ENCODE data around the gene CEP128. TPM values are rescaled to one million over a fixed set of nuclear protein-coding genes. Genes with fewer than 3 reads are reported as not detected.

Gene CEP128
- polyA plus RNA-seq, 6 donors from 2014 or later: 1.5 to 5.1 (median 2.7) TPM

- no peak overlapping the region for H3K4me3 Mint-ChIP-seq
- H3K9me3 Mint-ChIP-seq: peaks cover 3 to 22% (median 10%) of the 10 kb centered on the region in 7 donors
- DNase-seq (no peak), ATAC-seq (ENCODE audit: low read depth in 2 of 2) (no peak)
- peaks cover 0 to 7% of the 10 kb centered on the region in 2 donors for H3K36me3 Mint-ChIP-seq
- no peak overlapping the region for H3K27ac Mint-ChIP-seq
- no peaks in the 10 kb centered on the region for H3K27me3 Mint-ChIP-seq
- H3K4me1 Mint-ChIP-seq: no peaks in the 10 kb centered on the region
Measured at GRCh38 chr14:80653956-80654355, 287.6 kb downstream of the CEP128 start.

DNA sequence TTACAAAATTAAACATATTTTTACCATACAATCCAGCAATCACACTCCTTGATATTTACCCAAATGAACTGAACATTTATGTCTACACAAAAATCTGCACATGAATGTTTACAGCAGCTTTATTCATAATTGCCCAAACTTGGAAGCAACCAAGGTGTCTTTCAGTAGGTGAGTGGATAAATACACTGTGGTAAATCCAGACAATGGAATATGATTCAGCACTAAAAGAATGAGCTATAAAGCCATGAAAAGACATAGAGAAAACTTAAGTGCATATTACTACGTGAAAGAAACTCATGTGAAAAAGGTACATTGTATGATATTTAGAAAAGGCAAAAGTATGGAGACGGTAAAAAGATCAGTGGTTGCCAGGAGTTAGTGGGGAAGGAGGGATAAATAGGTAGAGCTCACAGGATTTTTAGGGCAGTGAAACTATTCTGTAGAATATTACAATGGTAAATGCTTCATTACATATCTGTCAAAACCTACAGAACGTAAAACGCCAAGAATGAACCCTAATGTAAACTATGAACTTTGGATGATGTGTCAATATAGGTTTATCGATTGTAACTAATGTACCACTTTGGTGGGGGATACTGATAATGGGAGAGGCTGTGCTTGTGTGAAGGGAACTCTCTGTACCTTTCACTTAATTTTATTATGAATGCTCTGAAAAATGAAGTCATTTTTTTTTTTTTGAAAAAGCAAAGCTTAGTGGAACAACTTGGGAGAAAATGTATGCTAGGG lies 295.7 kb downstream of the CEP128 start:
- H3K9me3 Mint-ChIP-seq: peaks cover 0 to 4% (median 0%) of the 10 kb centered on the region in 7 donors
- H3K36me3 Mint-ChIP-seq: no peaks in the 10 kb centered on the region
- DNase-seq: no peak
- no peaks in the 10 kb centered on the region for H3K27me3 Mint-ChIP-seq
- H3K4me3 Mint-ChIP-seq: no peak overlapping the region
- no peaks in the 10 kb centered on the region for H3K4me1 Mint-ChIP-seq
- H3K27ac Mint-ChIP-seq: no peak overlapping the region
- ATAC-seq (ENCODE audit: low read depth in 2 of 2): no peak

DNA sequence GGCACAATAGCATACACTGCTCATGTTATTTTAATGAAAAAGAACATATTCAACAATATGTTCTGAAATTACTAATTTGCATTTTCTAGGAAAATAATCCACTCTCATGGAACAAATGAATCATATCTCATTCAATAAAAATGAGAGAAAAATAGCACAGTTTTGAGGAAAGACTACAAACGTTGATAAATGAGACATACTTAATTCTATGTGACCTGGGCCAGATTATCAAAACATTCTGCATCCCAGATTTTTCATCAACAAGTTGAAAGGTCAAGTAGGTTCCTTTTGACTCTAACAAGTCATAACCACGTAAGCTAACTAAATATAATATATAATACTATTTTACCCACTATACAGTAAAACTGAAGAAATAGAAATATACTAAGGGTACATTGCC lies 296.7 kb downstream of the CEP128 start:
- Mint-ChIP-seq H3K4me1 (no peaks in the 10 kb centered on the region), H3K36me3 (no peaks in the 10 kb centered on the region), H3K4me3 (no peak overlapping the region), H3K27me3 (no peaks in the 10 kb centered on the region), H3K27ac (no peak overlapping the region), H3K9me3 (no peaks in the 10 kb centered on the region)
- DNase-seq (no peak), ATAC-seq (ENCODE audit: low read depth in 2 of 2) (no peak)

- no peak for DNase-seq
- Mint-ChIP-seq H3K36me3 (no peaks in the 10 kb centered on the region), H3K9me3 (no peaks in the 10 kb centered on the region), H3K27ac (no peak overlapping the region), H3K27me3 (no peaks in the 10 kb centered on the region), H3K4me1 (no peaks in the 10 kb centered on the region), H3K4me3 (no peak overlapping the region)
- no peak for ATAC-seq (ENCODE audit: low read depth in 2 of 2)
Measured at GRCh38 chr14:80638620-80639515, 302.7 kb downstream of the CEP128 start.

DNA sequence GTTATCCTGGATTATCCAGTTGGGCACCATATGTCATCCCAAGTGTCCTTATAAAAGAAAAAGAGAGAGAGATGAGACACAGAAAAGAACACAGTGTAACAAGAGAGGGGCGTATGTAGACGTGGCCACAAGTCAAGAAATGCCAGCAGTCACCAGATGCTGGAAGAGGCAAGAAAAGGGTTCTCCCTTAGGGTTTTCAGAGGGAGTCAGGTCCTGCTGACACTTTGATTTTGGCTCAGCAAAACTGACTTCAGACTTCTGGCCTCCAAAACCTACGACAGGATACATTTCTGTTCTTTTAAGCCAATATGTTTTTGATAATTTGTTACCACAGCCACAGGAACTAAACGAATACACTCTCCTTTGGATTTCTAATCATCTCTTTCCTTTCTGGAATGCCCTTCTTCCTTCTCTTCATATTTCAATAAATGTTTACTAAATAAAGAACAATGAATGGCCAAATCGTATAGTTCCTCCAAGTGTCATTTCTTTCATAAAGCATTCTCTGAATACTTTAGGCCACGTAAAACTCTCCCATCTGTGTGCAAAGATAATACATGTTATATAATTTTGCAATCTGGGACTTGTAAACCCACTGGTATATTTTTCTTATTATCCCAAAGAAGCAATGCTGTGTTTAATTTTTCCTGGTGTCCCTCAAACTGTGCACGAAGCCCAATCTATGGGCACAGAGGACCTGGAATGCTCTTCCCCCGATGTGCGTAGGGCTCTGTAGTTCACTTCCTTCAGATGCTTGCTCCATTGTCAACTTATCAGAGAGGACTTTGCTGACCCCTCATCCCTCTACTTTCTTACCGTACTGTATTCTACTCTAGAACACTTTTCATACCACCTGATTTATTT lies 303.6 kb downstream of the CEP128 start:
- H3K36me3 Mint-ChIP-seq: no peaks in the 10 kb centered on the region
- ATAC-seq (ENCODE audit: low read depth in 2 of 2): no peak
- H3K4me1 Mint-ChIP-seq: no peaks in the 10 kb centered on the region
- H3K27me3 Mint-ChIP-seq: no peaks in the 10 kb centered on the region
- H3K9me3 Mint-ChIP-seq: no peaks in the 10 kb centered on the region
- H3K27ac Mint-ChIP-seq: no peak overlapping the region
- no peak overlapping the region for H3K4me3 Mint-ChIP-seq
- no peak for DNase-seq

- H3K9me3 Mint-ChIP-seq: no peaks in the 10 kb centered on the region
- H3K4me3 Mint-ChIP-seq: no peak overlapping the region
- H3K27ac Mint-ChIP-seq: no peak overlapping the region
- no peak for ATAC-seq (ENCODE audit: low read depth in 2 of 2)
- H3K36me3 Mint-ChIP-seq: no peaks in the 10 kb centered on the region
- DNase-seq: no peak
- H3K4me1 Mint-ChIP-seq: no peaks in the 10 kb centered on the region
- no peaks in the 10 kb centered on the region for H3K27me3 Mint-ChIP-seq
Measured at GRCh38 chr14:80636071-80636470, 305.5 kb downstream of the CEP128 start.

- no peak overlapping the region for H3K4me3 Mint-ChIP-seq
- H3K9me3 Mint-ChIP-seq: no peaks in the 10 kb centered on the region
- ATAC-seq (ENCODE audit: low read depth in 2 of 2): no peak
- DNase-seq: no peak
- H3K27ac Mint-ChIP-seq: no peak overlapping the region
- no peaks in the 10 kb centered on the region for H3K27me3 Mint-ChIP-seq
- H3K4me1 Mint-ChIP-seq: no peaks in the 10 kb centered on the region
- no peaks in the 10 kb centered on the region for H3K36me3 Mint-ChIP-seq
Measured at GRCh38 chr14:80634106-80634758, 307.3 kb downstream of the CEP128 start.

DNA sequence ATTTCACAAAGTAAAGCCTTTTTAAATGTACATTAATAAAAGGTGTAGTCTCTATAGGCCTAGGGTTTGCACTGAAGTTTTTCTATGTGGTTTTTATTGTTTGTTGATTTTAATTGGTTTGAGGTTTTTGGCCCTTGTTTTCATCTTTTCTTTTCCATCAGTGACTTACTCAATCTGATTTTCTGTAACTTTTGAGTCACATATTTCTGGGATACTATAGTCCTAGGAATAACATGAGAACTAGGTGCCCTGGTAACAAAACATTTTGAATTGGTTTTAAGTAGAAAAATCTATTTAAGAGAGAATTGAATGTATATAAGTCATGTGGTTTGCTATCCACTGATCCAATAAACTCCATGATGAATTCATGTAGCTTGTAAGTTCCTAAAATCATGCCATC lies 311.9 kb downstream of the CEP128 start:
- no peak overlapping the region for H3K27ac Mint-ChIP-seq
- no peaks in the 10 kb centered on the region for H3K4me1 Mint-ChIP-seq
- H3K4me3 Mint-ChIP-seq: no peak overlapping the region
- DNase-seq: no peak
- ATAC-seq (ENCODE audit: low read depth in 2 of 2): no peak
- H3K27me3 Mint-ChIP-seq: no peaks in the 10 kb centered on the region
- H3K36me3 Mint-ChIP-seq: no peaks in the 10 kb centered on the region
- H3K9me3 Mint-ChIP-seq: peaks cover 2 to 7% (median 4%) of the 10 kb centered on the region in 7 donors

DNA sequence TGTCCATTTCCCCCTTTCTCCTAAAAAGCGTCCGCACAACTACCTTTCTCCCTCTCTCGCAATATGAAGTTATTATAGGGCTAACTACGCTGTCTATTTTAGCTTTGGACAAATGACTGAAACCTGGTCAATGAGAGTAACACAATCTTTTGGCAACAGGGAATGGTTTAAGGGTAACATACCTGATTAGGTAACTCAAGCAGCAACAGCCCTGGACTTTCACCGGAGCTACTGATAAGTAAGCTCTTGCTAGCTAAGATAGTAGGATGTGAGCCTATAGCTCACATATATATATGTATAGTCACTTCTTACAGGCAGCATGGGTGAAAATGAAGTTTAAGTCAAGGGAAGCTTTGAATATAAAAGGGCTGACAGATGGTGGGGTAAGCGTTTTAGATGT lies 313.0 kb downstream of the CEP128 start:
- H3K9me3 Mint-ChIP-seq: peaks cover 3 to 10% (median 7%) of the 10 kb centered on the region in 7 donors
- H3K27ac Mint-ChIP-seq: no peak overlapping the region
- H3K4me3 Mint-ChIP-seq: no peak overlapping the region
- no peaks in the 10 kb centered on the region for H3K4me1 Mint-ChIP-seq
- no peaks in the 10 kb centered on the region for H3K36me3 Mint-ChIP-seq
- no peaks in the 10 kb centered on the region for H3K27me3 Mint-ChIP-seq
- DNase-seq: no peak
- no peak for ATAC-seq (ENCODE audit: low read depth in 2 of 2)

DNA sequence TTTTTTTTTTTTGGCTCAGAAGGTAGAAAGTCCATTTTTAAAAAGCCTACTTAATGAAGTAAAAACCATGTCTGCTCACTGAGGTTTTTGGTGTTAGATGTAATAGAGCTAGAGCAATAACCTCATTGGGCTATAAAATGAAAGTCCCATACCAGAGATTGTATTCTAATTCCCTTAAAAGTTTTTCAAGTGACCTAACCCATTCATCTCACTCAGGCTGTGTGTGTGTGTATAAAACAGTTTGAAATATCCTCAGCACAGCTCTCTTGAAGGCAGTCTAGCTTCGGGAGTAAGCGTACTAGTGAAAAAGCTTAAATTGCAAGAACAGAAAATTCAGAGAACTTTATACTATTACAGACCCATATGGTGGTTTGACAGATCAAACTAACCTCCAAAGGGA lies 313.8 kb downstream of the CEP128 start:
- DNase-seq (no peak), ATAC-seq (ENCODE audit: low read depth in 2 of 2) (no peak)
- Mint-ChIP-seq H3K4me1 (no peaks in the 10 kb centered on the region), H3K27ac (no peak overlapping the region), H3K4me3 (no peak overlapping the region), H3K27me3 (no peaks in the 10 kb centered on the region), H3K36me3 (no peaks in the 10 kb centered on the region), H3K9me3 (peaks cover 3 to 10% (median 7%) of the 10 kb centered on the region in 7 donors)

- Mint-ChIP-seq H3K27ac (no peak overlapping the region), H3K4me1 (no peaks in the 10 kb centered on the region), H3K4me3 (no peak overlapping the region), H3K27me3 (no peaks in the 10 kb centered on the region), H3K36me3 (no peaks in the 10 kb centered on the region), H3K9me3 (peaks cover 4 to 10% (median 7%) of the 10 kb centered on the region in 7 donors)
- ATAC-seq (ENCODE audit: low read depth in 2 of 2): no peak
- DNase-seq: no peak
Measured at GRCh38 chr14:80624581-80624980, 317.0 kb downstream of the CEP128 start.

DNA sequence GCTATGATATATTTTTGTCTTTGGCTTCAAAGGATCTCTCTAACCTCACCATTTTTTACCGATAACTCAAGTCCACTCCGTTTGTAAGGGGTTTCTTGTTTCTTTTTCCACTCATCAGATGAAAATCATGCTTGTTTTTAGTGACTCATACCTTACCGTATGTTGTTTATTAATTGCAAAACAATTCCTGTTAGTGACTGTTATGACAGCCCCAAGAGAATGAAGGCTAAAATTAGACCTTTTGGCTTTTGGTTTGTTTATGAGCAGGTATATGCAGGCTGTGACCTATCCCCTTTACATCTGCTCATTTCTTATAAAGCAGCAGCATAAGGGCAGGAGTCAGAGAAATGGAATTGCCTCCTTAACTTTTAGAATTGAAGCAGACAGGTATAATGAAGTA lies 319.8 kb downstream of the CEP128 start:
- Mint-ChIP-seq H3K27ac (no peak overlapping the region), H3K9me3 (peaks cover 3 to 10% (median 7%) of the 10 kb centered on the region in 7 donors), H3K4me3 (no peak overlapping the region), H3K36me3 (peaks cover 0 to 3% of the 10 kb centered on the region in 2 donors), H3K27me3 (no peaks in the 10 kb centered on the region), H3K4me1 (no peaks in the 10 kb centered on the region)
- ATAC-seq (ENCODE audit: low read depth in 2 of 2) (no peak), DNase-seq (no peak)

DNA sequence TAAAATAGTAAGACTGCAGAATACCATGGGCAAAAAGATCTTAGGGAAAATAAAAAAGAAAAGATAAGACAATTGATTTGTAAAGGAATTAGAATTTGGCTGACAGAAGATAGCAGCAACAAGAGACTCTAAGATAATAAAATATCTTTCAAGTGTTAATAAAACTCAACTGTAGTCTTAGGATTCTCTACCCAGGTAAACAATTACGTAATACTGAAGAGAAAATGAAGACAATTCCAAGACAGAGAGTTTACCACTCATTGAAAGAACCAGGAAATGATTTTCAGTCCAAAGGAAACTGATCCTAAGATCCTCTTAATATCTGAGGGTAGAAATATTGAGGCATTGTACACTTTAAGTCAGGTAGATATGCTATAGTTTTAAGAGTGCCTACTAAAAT lies 321.1 kb downstream of the CEP128 start:
- no peak for ATAC-seq (ENCODE audit: low read depth in 2 of 2)
- no peak overlapping the region for H3K27ac Mint-ChIP-seq

More for the DNA sequence above, 321.1 kb downstream of the CEP128 start:
- DNase-seq: no peak
- no peaks in the 10 kb centered on the region for H3K27me3 Mint-ChIP-seq
- peaks cover 0 to 3% of the 10 kb centered on the region in 2 donors for H3K36me3 Mint-ChIP-seq
- H3K4me1 Mint-ChIP-seq: no peaks in the 10 kb centered on the region
- peaks cover 0 to 6% (median 4%) of the 10 kb centered on the region in 7 donors for H3K9me3 Mint-ChIP-seq
- no peak overlapping the region for H3K4me3 Mint-ChIP-seq
